HepG2 (cell line): ENCODE measurements around the gene PRM3. TPM values are rescaled to one million over a fixed set of nuclear protein-coding genes. Genes with fewer than 3 reads are reported as not detected.

Experiments used
- AGO2 ChIP-seq: fragments of 200-400 bp; formaldehyde crosslinking; optimal IDR thresholded peaks from 2 replicates; pipeline ENCODE3; 2017; ENCODE audit warnings: mild to moderate bottlenecking, low read depth, low read length, moderate library complexity
- AKAP8 ChIP-seq: sonication (generic); formaldehyde crosslinking; IDR thresholded peaks from 2 replicates; pipeline ENCODE4 v1.5.1; 2020; ENCODE audit warnings: mild to moderate bottlenecking, missing genetic modification reagents
- MED1 ChIP-seq: sonication (generic); formaldehyde crosslinking; IDR thresholded peaks from 2 replicates; pipeline ENCODE4 v1.4.0; 2020; ENCODE audit warnings: missing genetic modification reagents
- MEIS2 ChIP-seq: sonication (generic); formaldehyde crosslinking; IDR thresholded peaks from 2 replicates; pipeline ENCODE4 v1.9.0; 2021; ENCODE audit warnings: mild to moderate bottlenecking, missing genetic modification reagents
- SNRNP70 ChIP-seq: fragments of 200-400 bp; formaldehyde crosslinking; IDR thresholded peaks from 2 replicates; pipeline ENCODE4 v1.6.1; 2017; ENCODE audit warnings: mild to moderate bottlenecking, low read depth, low read length, moderate library complexity
- ZKSCAN8 ChIP-seq: IDR thresholded peaks from 2 replicates; pipeline ENCODE4 v1.6.1; 2016; ENCODE audit warnings: borderline replicate concordance, missing genetic modification reagents, missing compliant biosample characterization
- ZMAT3 ChIP-seq: sonication (generic); formaldehyde crosslinking; conservative IDR thresholded peaks from 2 replicates; pipeline ENCODE4 v1.7.0; 2021; ENCODE audit warnings: missing genetic modification reagents
- ZNF446 ChIP-seq: sonication (generic); formaldehyde crosslinking; IDR thresholded peaks from 2 replicates; pipeline ENCODE4 v1.5.0; 2020; ENCODE audit warnings: mild to moderate bottlenecking, missing genetic modification reagents
- ZNF672 ChIP-seq: sonication (generic); formaldehyde crosslinking; IDR thresholded peaks from 2 replicates; pipeline ENCODE4 v1.8.1; 2022; ENCODE audit warnings: missing genetic modification reagents
- ZNF775 ChIP-seq: sonication (generic); formaldehyde crosslinking; IDR thresholded peaks from 2 replicates; pipeline ENCODE4 v1.4.0; 2020; ENCODE audit warnings: missing genetic modification reagents, mild to moderate bottlenecking, moderate library complexity, borderline replicate concordance
- polyA plus RNA-seq, 8 experiments: library from polyadenylated mRNA; depleted of rRNA in 3 of 8; stranded (reverse) in 7 of 8; unstranded in 1 of 8; fragments of >200 nt; fragmentation: Illumina TruSeq in 4 of 8; extraction: Trizol in 4 of 8; gene quantifications; 2 replicates each; pipeline versions ENCODE4 v1.2.1 to v1.2.3, GENCODE V29; 2011 to 2016; ENCODE audit warnings: low read depth in 4 of 8, missing spikeins in 1 of 8, mixed read lengths in 1 of 8; ENCODE audit not compliant: insufficient read depth in 1 of 8
- total RNA-seq, 5 experiments: library from RNA; depleted of rRNA; stranded (reverse); fragments of >200 nt; fragmentation: Illumina TruSeq; extraction: Trizol; gene quantifications; 2 replicates each; pipeline ENCODE4 v1.2.3, GENCODE V29; 2016; ENCODE audit warnings: low read depth in 1 of 5
- TF ChIP-seq, protein P1 (sequence below): IDR thresholded peaks from 2 replicates; pipeline ENCODE4 v1.6.1; 2012; ENCODE audit warnings: low read length, improper control_type of control experiment
- TF ChIP-seq, protein P2 (sequence below): sonication (generic); formaldehyde crosslinking; IDR thresholded peaks from 2 replicates; pipeline ENCODE4 v1.4.0; 2020; ENCODE audit warnings: missing genetic modification reagents
- TF ChIP-seq, protein P3 (sequence below): IDR thresholded peaks from 2 replicates; pipeline ENCODE4 v1.6.1; 2016; ENCODE audit warnings: missing genetic modification reagents, missing compliant biosample characterization
- TF ChIP-seq, protein P4 (sequence below): sonication (generic); formaldehyde crosslinking; IDR thresholded peaks from 2 replicates; pipeline ENCODE4 v1.9.0; 2022; ENCODE audit warnings: missing genetic modification reagents, mild to moderate bottlenecking, borderline replicate concordance

Gene PRM3
- total and polyA plus RNA-seq, 2 of the 13 experiments (the other 11 are each of a cell fraction or from before 2014, with no cell fraction given), result not detected

DNA sequence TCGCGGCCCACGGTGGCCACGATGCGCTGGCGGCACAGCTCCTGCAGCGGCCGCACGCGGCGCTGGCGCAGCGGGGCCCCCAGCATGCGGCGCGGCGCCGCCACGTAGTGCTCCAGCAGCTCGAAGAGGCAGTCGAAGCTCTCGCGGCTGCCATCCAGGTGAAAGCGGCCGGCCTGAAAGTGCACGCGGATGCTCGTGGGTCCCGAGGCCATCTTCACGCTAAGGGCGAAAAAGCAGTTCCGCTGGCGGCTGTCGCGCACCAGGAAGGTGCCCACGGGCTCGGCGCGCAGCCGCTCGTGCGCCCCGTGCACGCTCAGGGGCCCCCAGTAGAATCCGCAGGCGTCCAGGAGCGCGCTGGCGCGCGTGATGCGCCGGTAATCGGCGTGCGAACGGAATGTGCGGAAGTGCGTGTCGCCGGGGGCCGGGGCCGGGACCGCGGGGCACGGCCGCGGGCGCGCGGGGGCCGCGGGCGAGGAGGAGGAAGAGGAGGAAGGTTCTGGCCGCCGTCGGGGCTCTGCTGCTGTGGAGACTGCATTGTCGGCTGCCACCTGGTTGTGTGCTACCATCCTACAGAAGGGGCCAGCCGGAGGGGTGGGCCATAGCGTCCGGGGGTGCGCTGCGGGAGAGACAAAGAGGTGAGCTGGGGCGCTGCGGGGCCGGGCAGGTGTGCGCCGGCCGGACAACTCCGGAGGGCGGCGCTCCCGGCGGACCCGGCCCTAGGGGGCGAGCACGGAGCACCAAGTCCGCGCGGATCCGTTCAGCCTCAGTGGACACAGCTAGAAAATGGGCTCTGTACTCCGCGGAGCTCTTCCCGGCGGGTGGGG lies 18.3 kb downstream of the PRM3 start (continued):
- TF ChIP-seq, protein P1, sequence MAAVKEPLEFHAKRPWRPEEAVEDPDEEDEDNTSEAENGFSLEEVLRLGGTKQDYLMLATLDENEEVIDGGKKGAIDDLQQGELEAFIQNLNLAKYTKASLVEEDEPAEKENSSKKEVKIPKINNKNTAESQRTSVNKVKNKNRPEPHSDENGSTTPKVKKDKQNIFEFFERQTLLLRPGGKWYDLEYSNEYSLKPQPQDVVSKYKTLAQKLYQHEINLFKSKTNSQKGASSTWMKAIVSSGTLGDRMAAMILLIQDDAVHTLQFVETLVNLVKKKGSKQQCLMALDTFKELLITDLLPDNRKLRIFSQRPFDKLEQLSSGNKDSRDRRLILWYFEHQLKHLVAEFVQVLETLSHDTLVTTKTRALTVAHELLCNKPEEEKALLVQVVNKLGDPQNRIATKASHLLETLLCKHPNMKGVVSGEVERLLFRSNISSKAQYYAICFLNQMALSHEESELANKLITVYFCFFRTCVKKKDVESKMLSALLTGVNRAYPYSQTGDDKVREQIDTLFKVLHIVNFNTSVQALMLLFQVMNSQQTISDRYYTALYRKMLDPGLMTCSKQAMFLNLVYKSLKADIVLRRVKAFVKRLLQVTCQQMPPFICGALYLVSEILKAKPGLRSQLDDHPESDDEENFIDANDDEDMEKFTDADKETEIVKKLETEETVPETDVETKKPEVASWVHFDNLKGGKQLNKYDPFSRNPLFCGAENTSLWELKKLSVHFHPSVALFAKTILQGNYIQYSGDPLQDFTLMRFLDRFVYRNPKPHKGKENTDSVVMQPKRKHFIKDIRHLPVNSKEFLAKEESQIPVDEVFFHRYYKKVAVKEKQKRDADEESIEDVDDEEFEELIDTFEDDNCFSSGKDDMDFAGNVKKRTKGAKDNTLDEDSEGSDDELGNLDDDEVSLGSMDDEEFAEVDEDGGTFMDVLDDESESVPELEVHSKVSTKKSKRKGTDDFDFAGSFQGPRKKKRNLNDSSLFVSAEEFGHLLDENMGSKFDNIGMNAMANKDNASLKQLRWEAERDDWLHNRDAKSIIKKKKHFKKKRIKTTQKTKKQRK, result no peak
- TF ChIP-seq, protein P2, sequence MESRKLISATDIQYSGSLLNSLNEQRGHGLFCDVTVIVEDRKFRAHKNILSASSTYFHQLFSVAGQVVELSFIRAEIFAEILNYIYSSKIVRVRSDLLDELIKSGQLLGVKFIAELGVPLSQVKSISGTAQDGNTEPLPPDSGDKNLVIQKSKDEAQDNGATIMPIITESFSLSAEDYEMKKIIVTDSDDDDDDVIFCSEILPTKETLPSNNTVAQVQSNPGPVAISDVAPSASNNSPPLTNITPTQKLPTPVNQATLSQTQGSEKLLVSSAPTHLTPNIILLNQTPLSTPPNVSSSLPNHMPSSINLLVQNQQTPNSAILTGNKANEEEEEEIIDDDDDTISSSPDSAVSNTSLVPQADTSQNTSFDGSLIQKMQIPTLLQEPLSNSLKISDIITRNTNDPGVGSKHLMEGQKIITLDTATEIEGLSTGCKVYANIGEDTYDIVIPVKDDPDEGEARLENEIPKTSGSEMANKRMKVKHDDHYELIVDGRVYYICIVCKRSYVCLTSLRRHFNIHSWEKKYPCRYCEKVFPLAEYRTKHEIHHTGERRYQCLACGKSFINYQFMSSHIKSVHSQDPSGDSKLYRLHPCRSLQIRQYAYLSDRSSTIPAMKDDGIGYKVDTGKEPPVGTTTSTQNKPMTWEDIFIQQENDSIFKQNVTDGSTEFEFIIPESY (CRISPR knock-in tag), result peak; percentile 84
- TF ChIP-seq AKAP8, result peak; percentile 2; the same call in 1 of the 2 replicates
- TF ChIP-seq ZNF446 (CRISPR knock-in tag), result peak; percentile 31; the same call in 1 of the 2 replicates
- 0 out of 2 replicates have a peak, but pooled peaks have one; percentile 31 for TF ChIP-seq MEIS2
- no peak for TF ChIP-seq ZNF672 (CRISPR knock-in tag)
- no peak for TF ChIP-seq ZKSCAN8 (CRISPR knock-in tag)
- TF ChIP-seq, protein P3, sequence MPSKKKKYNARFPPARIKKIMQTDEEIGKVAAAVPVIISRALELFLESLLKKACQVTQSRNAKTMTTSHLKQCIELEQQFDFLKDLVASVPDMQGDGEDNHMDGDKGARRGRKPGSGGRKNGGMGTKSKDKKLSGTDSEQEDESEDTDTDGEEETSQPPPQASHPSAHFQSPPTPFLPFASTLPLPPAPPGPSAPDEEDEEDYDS (CRISPR knock-in tag), result no peak
- TF ChIP-seq MED1 (CRISPR knock-in tag), result no peak
- TF ChIP-seq, protein P4, sequence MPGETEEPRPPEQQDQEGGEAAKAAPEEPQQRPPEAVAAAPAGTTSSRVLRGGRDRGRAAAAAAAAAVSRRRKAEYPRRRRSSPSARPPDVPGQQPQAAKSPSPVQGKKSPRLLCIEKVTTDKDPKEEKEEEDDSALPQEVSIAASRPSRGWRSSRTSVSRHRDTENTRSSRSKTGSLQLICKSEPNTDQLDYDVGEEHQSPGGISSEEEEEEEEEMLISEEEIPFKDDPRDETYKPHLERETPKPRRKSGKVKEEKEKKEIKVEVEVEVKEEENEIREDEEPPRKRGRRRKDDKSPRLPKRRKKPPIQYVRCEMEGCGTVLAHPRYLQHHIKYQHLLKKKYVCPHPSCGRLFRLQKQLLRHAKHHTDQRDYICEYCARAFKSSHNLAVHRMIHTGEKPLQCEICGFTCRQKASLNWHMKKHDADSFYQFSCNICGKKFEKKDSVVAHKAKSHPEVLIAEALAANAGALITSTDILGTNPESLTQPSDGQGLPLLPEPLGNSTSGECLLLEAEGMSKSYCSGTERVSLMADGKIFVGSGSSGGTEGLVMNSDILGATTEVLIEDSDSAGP, result 0 out of 2 replicates have a peak, but pooled peaks have one; percentile 49
- TF ChIP-seq ZMAT3 (CRISPR knock-in tag), result no peak
- peak; percentile 29; the same call in 1 of the 2 replicates for TF ChIP-seq SNRNP70
- no peak for TF ChIP-seq ZNF775 (CRISPR knock-in tag)
- TF ChIP-seq AGO2, result peak; percentile 98
